EL (cell line): ENCODE results near the gene LZTR1.

Experiments used
- DNase-seq: peaks from one replicate; pipeline ENCODE4 v3.0.0-alpha.2; 2016

Gene LZTR1

GRCh38 chr22:21016644-21017420 lies 34.7 kb downstream of the LZTR1 start:
- no peak for DNase-seq

GRCh38 chr22:21018314-21018713 lies 36.2 kb downstream of the LZTR1 start:
- no peak for DNase-seq

DNA sequence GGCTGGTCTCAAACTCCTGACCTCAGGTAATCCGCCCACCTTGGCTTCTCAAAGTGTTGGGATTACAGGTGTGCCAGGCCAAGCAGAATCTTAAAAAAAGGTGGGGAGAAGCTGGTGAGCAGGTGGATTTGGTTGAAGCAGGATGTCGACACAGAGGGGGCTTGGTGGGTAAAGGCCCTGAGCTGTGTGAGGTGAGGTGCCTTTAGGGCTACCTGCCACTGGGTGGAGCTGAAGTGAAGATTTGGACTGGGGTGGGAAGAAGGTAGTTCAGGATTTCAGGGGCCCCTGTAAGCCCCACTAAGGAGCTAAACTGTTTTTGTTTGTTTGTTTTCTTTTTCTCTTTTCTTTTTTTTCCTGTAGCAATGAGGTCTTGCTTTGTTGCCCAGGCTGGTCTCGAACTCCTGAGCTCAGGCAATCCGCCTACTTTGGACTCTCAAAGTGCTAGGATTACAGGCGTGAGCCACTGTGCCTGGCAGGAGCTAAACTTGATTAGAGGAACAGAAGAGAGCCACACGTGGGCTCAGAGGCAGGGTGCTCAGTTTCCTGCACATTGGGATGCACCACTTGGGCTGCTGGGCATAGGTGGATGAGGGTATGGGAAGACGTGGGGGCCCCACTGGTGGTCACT lies 38.8 kb downstream of the LZTR1 start:
- peak; percentile 37 for DNase-seq

DNA sequence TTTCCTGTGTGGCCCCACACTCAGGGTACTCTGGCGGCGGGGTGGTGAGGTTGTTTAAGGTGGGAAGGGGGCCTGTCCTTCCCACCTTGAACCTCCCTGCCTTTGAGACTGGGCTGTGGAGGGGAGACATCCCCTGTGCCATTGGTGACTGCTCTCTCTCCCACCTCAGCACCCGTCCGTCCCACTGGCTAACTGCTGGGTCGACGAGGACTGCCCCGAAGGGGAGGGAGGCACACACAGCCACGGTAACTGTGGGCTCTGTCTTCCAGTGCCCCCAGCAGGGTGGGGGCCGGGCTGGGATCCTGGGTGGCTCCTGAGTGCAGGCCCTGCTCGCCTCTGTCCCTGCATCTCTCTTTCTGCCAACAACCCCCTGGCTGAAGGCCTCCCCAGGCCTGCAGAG lies 40.4 kb downstream of the LZTR1 start:
- no peak for DNase-seq

DNA sequence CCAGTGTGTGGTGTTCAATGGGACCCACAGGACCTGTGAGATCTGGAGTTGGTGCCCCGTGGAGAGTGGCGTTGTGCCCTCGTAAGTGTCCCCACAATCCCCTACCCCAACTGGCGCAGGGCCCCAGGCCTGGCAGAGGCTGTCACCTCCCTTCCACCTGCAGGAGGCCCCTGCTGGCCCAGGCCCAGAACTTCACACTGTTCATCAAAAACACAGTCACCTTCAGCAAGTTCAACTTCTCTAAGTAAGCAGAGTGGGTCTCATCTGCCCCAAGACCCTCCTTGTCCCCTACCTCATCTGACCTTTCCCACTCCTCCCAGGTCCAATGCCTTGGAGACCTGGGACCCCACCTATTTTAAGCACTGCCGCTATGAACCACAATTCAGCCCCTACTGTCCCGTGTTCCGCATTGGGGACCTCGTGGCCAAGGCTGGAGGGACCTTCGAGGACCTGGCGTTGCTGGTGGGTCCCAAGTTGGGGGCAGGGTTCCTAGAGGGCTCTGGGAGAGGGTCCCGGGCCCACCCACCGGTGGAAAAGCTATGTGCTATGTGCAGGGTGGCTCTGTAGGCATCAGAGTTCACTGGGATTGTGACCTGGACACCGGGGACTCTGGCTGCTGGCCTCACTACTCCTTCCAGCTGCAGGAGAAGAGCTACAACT lies 41.0 kb downstream of the LZTR1 start:
- DNase-seq: no peak

GRCh38 chr22:21025266-21025665 lies 43.2 kb downstream of the LZTR1 start:
- no peak for DNase-seq

GRCh38 chr22:21025763-21026755 lies 44.0 kb downstream of the LZTR1 start:
- no peak for DNase-seq

GRCh38 chr22:21026783-21027692 lies 44.9 kb downstream of the LZTR1 start:
- DNase-seq: peak; percentile 65

DNA sequence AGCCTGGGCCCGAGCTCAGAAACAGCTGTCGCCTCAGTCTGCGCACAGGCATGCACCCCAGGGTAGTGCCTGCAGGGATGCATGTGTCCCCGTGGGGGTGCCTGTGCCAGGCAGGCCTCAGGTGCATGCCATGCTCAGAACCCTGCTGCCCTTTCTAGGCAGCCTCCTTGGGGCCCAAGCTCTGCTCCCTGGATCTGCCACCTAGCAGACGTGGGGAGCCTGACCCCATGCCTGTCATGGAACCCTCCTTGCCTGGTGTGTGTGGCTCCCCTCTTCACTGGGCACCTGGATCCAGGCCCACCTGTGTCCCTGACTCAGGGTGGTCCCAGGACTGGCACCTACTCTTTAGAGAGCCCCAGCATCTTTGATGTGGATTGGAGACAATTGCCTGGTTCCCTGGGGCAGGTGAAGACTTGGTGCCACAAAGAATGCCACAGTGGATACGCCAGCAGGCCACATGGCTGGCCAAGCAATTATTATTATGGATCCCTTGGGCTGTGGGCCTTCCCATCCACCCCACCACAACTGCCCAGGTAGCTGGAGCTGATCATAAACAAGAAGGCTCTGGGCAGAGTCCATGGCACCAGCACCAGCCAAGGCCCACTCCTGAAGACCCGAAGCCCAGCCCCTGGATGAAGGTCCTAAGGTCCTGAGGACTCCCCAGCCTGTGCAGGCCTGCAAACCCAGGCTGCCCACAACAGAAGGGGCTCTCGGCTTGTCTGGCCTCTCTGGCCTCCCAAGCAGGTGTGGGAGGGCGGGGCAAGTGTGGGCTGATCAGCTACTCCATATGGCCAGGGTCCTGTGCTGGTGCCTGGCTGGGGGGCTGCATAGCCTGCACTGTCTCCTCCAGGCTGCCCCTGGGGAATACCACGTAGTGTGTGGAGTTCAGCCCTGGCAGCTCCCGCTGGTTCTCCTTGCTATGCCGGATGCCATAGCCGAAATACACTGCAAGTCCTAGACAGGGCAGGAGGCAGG lies 46.5 kb downstream of the LZTR1 start:
- DNase-seq: no peak

DNA sequence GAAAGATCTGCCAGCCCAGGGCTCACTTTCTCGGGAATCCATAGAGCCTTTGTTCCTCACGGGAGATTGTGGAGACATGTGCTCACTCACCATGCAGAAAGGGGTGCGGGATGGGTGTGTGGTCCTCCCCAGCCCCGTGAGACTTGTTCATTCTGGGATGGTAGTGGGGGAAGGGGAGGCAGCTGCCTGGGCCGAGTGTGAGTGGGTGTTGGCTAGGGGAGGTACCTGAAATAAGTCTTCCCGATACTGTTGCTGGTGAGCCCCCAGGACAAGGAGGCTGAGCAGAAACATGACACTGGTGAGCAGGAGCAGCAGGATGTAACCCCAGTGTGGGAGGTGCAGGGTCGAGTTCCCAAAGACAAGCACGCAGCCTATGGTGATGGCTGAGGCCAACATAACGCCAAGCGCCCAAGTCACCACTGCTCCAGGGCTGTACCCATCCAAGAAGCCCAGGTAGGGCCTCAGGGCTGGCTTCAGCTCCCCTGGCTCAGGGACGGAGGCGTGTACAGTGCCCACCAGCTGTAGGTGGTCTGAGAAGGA lies 47.5 kb downstream of the LZTR1 start:
- no peak for DNase-seq

DNA sequence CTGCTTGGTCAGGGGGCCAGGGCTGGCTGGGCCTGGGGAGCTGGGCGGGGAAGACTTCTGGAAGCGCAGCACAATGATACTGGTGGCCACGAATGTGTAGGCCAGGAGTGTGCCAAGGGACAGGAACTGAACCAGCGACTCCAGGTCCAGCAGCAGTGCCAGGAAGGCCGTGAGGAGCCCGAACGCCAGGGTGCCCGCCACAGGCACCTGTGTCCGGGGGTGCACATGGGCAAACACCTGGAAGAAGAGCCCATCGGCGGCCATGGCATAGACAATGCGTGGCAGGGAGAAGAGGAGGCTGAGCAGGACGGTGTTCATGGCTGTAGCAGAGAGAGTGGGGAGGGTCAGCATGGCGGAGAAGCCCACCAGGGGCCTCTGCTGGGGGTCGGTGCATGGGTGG lies 47.9 kb downstream of the LZTR1 start:
- DNase-seq: no peak

GRCh38 chr22:21030621-21031544 lies 48.8 kb downstream of the LZTR1 start:
- DNase-seq: no peak

DNA sequence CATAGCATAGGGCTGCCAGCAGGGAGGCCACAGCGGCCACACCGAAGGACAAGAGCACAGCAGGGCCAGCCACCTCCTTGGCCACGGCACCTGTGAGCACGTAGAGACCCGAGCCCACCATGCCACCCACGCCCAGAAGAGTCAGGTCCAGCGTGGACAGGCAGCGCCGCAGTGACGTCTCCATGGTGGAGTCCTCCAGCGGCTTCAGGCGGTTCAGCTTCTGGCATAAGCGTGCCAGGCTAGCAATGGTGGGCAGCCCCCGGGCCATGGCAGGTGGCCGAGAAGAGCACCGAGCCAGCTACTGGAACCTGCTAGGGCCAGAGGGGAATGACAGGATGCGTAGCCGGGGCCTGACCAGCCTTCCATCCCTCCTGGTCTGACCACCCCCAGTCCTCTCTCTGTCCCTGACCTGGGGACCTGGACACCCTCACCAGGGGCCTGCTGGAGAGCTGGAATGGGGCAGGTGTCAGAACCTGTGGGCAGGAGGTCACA lies 49.5 kb downstream of the LZTR1 start:
- no peak for DNase-seq

- DNase-seq: no peak
Observed at GRCh38 chr22:21032037-21032867, 50.2 kb downstream of the LZTR1 start, which contains the start of gene SLC7A4. Gene SLC7A4 (minus strand): TSS chr22:21032561. CDS start chr22:21031812, 749 bp downstream.

DNA sequence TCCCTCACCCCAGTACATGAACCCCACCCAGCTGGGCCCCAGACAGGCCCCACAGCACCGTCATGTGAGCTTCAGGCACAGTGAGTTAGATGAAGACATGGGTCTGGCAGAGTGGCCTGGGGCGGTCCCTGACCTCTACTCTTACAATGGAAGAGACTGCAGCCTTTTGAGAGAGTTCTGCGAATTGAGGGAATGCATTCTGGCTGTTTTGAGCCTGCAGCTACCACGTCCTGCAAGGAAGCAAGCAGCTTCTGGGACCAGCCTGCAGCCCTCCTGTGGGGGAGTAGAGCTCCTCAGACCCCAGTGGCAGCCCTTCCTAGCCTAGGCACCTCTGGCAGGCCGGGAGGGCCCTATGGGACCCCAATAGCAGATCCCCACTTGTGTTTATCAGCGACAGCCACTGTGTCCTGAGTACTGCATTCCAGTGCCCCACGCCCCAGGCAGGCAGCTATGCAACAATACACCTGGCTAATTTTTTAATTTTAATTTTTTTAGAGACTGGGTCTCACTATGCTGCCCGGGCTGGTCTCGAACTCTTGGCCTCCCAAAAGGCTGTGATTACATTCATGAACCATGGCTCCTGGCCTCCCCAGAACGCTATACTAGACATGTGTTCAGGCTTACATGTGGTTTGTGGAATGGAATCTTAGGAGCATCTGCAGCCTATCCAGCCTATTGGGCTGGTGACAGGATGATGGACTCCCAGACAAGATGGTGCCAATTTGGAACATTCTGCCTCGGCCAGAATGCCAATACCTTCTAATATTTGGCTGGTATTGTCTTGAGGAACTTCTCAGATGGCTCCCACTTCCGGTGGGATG lies 51.0 kb downstream of the LZTR1 start:
- no peak for DNase-seq

GRCh38 chr22:21033895-21034294 lies 51.8 kb downstream of the LZTR1 start:
- no peak for DNase-seq

GRCh38 chr22:21034989-21035388 lies 52.9 kb downstream of the LZTR1 start:
- no peak for DNase-seq
